Measurements from ENCODE around the gene ANKHD1. TPM values are rescaled to one million over a fixed set of nuclear protein-coding genes. Genes with fewer than 3 reads are reported as not detected.

Gene ANKHD1
- total and polyA plus RNA-seq, 2 of the 8 experiments (the other 6 are each of a cell fraction or from before 2014, with no cell fraction given): 69.9 to 108 TPM

DNA sequence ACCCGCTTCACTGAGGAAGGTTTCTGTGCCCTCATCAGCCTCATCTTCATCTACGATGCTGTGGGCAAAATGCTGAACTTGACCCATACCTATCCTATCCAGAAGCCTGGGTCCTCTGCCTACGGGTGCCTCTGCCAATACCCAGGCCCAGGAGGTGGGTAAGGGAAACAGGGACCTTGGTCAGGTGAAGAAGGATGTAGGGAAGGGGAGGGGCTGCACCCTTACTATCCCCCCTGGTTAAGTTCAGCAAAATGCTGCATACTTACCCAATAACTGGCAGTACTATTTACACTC is 37.2 kb upstream of the ANKHD1 start:
- no peak for TF ChIP-seq RAD21 (IDR thresholded peaks at IDR 0.05 in 1 of 2, conservative IDR thresholded peaks at IDR 0.05 in 1 of 2; ENCODE audit: low read depth in 2 of 2, low read length in 2 of 2)
- no peak for TF ChIP-seq CREB1 (IDR thresholded peaks at IDR 0.05)
- no peak for TF ChIP-seq JUND (IDR thresholded peaks at IDR 0.05; ENCODE audit: low read length)
- TF ChIP-seq TAF1 (IDR thresholded peaks at IDR 0.05; ENCODE audit: low read depth, low read length): no peak
- TF ChIP-seq FOSL1 (IDR thresholded peaks at IDR 0.05; ENCODE audit: insufficient read depth, low read depth, low read length): no peak
- no peak for TF ChIP-seq RBBP5 (IDR thresholded peaks at IDR 0.05; ENCODE audit: borderline replicate concordance, low read depth, low read length)
- TF ChIP-seq RFX5 (IDR thresholded peaks at IDR 0.05; ENCODE audit: borderline replicate concordance, low read depth, low read length): no peak
- no peak for TF ChIP-seq TCF12 (IDR thresholded peaks at IDR 0.05; ENCODE audit: low read depth, low read length)
- TF ChIP-seq SRF (IDR thresholded peaks at IDR 0.05; ENCODE audit: low read depth, low read length): no peak
- no peak for TF ChIP-seq JUN (IDR thresholded peaks at IDR 0.05; ENCODE audit: low read depth, low read length)
- TF ChIP-seq CTBP2 (IDR thresholded peaks at IDR 0.05; ENCODE audit: borderline replicate concordance, insufficient read depth, insufficient read length, low read length): no peak
- TF ChIP-seq KDM5A (IDR thresholded peaks at IDR 0.05; ENCODE audit: low read length): no peak
- TF ChIP-seq POLR2A (IDR thresholded peaks at IDR 0.05; ENCODE audit: control extremely low read depth in 1 of 2, low read depth in 2 of 2, low read length in 2 of 2): no peak
- no peak overlapping the region for H3K4me3 ChIP-seq (ENCODE audit: extremely low read depth in 1 of 4, insufficient read depth in 2 of 4, low read depth in 3 of 4, low read length in 4 of 4)
- no peak overlapping the region for H3K27ac ChIP-seq (ENCODE audit: low read depth, low read length)
- H3K23ac ChIP-seq (ENCODE audit: insufficient read length): no peak overlapping the region
- no peak overlapping the region for H3K4ac ChIP-seq (replicated peaks; ENCODE audit: insufficient read length, low read depth, low read length)
- no peak overlapping the region for H2BK120ac ChIP-seq (replicated peaks; ENCODE audit: low read depth, low read length)
- H4K8ac ChIP-seq (ENCODE audit: extremely low read depth, insufficient read depth, low read length): no peak overlapping the region
- H2AFZ ChIP-seq (ENCODE audit: low read length): no peak overlapping the region
- ChIA-PET CTCF (ENCODE audit: partially characterized antibody) (interaction anchor here (0.7 to 5.8 kb wide), 12 partner anchors 9 to 242 kb away, joined by 3 to 45 read pairs (median 4); partner anchors contain the start of genes EIF4EBP3 and HBEGF), POLR2A (ENCODE audit: partially characterized antibody) (interaction anchor here (0.9 to 1.6 kb wide), 5 partner anchors 9 to 184 kb away, joined by 3 to 8 read pairs (median 4); partner anchors contain the start of gene HBEGF)
- no peak overlapping the region for H2BK20ac ChIP-seq (ENCODE audit: low read length)
- H3K9me3 ChIP-seq (ENCODE audit: insufficient read depth in 2 of 2, low read depth in 1 of 2, low read length in 1 of 2): no peaks in the 10 kb centered on the region
- H3K14ac ChIP-seq (ENCODE audit: insufficient read length): no peak overlapping the region
- peaks cover 0 to 7% (median 2%) of the 10 kb centered on the region in 4 experiments; a peak in 2 of 7 replicates for H3K27me3 ChIP-seq (replicated peaks in 1 of 4; ENCODE audit: control insufficient read depth in 3 of 4, extremely low read depth in 1 of 4, insufficient read depth in 3 of 4, low read length in 3 of 4)
- no peak overlapping the region for H4K91ac ChIP-seq (replicated peaks; ENCODE audit: insufficient read length, low read length)
- H2BK5ac ChIP-seq (ENCODE audit: low read depth, low read length): no peak overlapping the region
- H3K36me3 ChIP-seq (ENCODE audit: control insufficient read depth in 2 of 4, insufficient read depth in 4 of 4, low read length in 3 of 4): no peaks in the 10 kb centered on the region
- no peak overlapping the region for H3K18ac ChIP-seq (ENCODE audit: extremely low read depth, low read length)
- no peak overlapping the region for H4K5ac ChIP-seq (ENCODE audit: insufficient read length, low read depth, low read length)
- DNase-seq (ENCODE audit: low read depth in 1 of 2, low spot score in 2 of 2) (no peak), FAIRE-seq (no peak)
- no peak overlapping the region for H3K9ac ChIP-seq (replicated peaks in 1 of 4; ENCODE audit: extremely low read depth in 1 of 4, low read depth in 3 of 4, low read length in 3 of 4)
- H3K79me2 ChIP-seq (ENCODE audit: control insufficient read depth in 1 of 2, insufficient read depth in 2 of 2, low read length in 2 of 2): no peaks in the 10 kb centered on the region
- no peak overlapping the region for H2BK12ac ChIP-seq (ENCODE audit: low read depth, low read length)
- peaks cover 2% of the 10 kb centered on the region; the same call in 1 of the 2 replicates for H3K23me2 ChIP-seq (ENCODE audit: low read depth, low read length)
- peaks cover 0 to 8% (median 2%) of the 10 kb centered on the region in 4 experiments; a peak in 3 of 7 replicates for H3K4me1 ChIP-seq (replicated peaks in 1 of 4; ENCODE audit: control insufficient read depth in 3 of 4, insufficient read depth in 4 of 4, low read length in 3 of 4)
- H4K20me1 ChIP-seq (replicated peaks in 1 of 2; ENCODE audit: control insufficient read depth in 1 of 2, insufficient read depth in 2 of 2, low read length in 2 of 2): no peaks in the 10 kb centered on the region
- no peak overlapping the region; a peak in 1 of 4 replicates for H3K4me2 ChIP-seq (ENCODE audit: insufficient read depth in 1 of 2, low read depth in 2 of 2, low read length in 2 of 2)
- WGBS, 2 experiments (ENCODE audit: extremely low coverage in 1 of 2, insufficient coverage in 1 of 2, insufficient read length in 1 of 2, insufficient replicate concordance in 2 of 2, low coverage in 1 of 2, low lambda C conversion rate in 2 of 2, missing lambda C conversion rate in 1 of 2): 78% methylated on average over 3 of the region's 3 CpGs; no CpG with 5 or more reads in 1 of the 2 experiments
- H3K79me1 ChIP-seq (ENCODE audit: low read depth, low read length): no peaks in the 10 kb centered on the region; the same call in 1 of the 2 replicates
- H3K56ac ChIP-seq (replicated peaks; ENCODE audit: insufficient read length, low read depth, low read length): no peak overlapping the region
- no peak overlapping the region for H2BK15ac ChIP-seq (ENCODE audit: low read length)
- H2AK5ac ChIP-seq (ENCODE audit: low read depth, low read length): no peak overlapping the region

Data from H1 (cell line).